Inferior parietal cortex (tissue), 1 donor: ENCODE results near the gene ATP6V1F.

ENCODE experiments used
- DNase-seq: peaks from one replicate; pipeline ENCODE4 v3.0.0-alpha.2; 2016; ENCODE audit errors: extremely low spot score

The ATP6V1F gene, protein sequence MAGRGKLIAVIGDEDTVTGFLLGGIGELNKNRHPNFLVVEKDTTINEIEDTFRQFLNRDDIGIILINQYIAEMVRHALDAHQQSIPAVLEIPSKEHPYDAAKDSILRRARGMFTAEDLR

DNA sequence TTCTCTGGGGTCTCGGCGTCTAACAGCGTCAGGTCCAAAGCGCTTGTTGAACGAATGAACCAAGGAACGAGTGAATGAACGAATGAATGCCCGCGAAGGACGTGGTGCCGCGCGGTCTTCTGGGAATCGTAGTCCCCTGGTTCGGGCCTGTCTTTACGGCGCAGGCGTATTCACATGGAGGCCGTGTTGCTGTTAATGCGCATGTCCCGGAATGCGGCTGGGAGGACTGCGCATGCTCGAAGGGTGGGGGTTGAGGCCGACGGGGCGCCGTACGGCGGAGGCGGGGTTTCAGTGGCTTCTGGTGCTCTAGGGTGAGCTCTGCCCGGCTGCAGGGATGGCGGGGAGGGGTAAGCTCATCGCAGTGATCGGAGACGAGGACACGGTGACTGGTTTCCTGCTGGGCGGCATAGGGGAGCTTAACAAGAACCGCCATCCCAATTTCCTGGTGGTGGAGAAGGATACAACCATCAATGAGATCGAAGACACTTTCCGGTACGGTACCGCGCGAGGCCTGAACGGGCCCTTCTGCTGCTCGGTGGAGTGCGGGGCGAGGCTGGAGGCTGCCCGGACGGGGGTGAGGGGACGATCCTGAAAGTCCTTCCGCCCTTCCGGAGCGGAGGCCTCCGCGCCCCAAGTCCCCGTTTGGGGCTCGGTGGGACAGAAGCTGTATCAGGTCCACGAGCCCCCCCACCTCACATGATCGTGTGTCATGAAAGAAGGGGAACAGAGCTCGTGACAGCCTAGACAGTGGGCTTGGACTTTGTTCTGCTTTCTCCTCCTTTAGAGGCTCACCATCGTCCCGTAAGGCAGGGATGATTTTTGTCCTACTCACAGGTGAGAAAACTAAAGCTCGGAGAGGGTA lies at the start of gene ATP6V1F:
TSS of gene ATP6V1F (plus strand) at position 286 of the 862 bp plus-strand sequence. CDS start at position 335, 49 bp downstream.
- peak; percentile 98 for DNase-seq

DNA sequence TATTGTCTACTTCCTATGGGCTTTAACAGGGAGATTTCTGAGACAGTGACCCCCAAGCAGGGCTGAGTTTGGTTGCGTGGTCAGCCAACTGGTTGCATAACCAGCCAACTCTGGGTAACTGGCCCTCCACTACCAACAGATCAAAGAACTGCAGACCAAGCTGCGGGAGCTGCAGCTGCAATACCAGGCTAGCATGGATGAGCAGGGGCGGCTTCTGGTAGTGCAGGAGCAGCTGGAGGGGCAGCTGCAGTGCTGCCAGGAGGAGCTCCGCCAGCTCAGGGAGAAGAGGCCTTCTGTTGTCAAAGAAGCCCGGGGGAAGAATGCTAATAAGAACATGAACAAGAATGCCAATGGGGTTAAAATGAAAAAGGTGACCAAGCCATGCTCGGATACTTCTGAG lies 48.2 kb upstream of the ATP6V1F start:
- DNase-seq, result no peak

DNA sequence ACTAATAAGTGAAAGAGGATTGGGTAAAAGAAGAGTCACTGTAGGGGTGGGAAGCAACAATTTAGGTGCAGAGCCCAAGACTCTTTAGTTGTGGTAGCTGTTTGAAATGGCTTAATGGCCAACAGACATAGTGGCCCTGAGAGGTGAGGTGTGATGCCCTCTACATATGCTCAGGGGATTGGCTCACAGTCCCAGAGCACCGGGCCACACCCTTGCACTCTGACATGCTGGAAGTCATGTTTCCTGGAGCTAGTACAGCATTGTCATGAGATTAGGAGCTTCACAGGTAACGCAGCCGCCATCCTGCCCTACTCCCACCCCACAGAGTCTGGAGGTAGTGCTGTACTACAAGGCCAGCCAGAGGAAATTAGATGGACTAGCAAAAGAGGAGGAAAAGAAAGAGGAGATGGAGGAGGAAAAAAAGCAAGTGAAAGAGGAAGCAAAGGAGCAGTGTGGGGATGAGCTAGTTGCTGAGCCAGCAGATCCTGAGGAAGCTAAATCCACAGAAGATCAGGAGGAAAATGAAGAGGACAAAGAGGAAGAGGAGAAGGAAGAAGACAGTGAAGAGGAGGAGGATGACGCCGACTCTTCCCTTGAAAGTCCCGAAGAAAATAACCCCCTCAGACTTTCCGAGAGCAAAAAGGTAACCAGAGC lies 47.2 kb upstream of the ATP6V1F start:
- DNase-seq, result no peak

DNA sequence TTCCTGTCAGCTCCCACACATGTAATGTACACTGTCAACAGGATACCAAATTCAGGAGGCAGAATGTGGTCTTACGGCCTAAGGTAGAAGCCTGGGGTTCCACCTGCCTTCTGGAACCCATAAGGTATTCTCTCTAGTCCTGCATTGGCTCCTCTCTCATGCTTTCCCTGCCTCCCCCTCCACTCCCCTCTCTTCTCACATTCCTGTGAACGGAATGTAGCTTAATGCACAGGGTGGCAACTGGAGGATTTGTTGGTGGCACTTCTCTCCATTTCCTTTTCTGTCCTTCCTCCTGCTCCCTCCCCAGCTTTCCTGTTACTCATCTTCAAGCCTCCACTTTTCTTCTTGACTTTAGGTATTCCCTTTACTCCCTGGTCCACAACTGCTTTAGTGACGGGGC lies 44.0 kb upstream of the ATP6V1F start:
- no peak for DNase-seq

DNA sequence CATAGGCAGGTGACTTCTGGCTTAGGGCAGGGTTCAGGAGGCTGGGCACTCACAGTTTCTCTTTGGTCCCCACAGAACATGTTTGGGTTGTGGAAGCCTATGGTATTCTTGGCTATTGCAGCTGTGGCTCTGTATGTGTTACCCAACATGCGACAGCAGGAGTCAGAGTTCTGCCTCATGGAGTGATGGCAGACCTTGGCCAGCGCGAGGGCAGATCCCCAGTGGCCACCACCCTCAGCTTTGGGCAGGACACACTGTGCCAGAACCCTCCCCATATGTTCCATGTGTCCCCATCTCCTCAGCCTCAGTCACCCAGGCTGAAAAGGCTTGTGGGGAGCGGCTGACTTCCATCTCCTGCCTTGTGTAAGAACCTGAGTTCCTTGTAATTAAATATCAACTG lies 40.9 kb upstream of the ATP6V1F start:
- no peak for DNase-seq

DNA sequence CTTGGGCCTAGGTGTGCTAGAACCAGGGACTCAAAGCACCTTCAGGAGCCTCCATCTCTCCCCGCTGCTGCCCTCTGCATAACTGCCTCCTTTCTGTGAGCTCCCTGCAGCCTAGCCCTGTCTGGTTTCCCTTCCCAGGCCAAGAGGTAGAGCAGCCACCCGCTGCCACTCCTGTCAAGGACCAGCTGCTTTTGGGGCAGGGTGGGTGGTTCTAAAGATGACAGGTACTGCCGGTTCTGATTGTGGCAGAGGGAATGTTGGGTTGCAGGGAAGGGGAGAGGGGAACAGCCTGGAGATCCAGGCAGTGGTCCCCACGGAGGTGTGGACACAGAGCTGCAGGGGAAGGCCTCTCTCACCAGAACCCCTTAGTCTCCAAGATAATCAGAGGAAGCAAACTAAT lies 36.1 kb upstream of the ATP6V1F start:
- no peak for DNase-seq

DNA sequence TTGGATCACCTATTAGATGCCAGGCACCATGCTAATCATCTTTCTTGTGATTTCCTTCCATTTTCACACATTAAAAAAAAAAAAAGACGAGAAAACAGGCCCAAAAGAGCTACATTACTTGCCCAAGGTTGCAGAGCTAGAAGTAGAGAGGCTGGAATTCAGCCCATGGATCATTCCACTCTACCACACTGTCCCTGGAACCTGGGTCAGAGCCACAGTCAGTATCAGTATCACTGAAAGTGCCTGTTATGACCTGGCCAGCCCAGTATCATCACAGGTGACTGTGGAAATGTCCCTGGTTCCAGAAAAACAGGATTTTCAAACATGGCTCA lies 35.8 kb upstream of the ATP6V1F start:
- DNase-seq, result no peak

DNA sequence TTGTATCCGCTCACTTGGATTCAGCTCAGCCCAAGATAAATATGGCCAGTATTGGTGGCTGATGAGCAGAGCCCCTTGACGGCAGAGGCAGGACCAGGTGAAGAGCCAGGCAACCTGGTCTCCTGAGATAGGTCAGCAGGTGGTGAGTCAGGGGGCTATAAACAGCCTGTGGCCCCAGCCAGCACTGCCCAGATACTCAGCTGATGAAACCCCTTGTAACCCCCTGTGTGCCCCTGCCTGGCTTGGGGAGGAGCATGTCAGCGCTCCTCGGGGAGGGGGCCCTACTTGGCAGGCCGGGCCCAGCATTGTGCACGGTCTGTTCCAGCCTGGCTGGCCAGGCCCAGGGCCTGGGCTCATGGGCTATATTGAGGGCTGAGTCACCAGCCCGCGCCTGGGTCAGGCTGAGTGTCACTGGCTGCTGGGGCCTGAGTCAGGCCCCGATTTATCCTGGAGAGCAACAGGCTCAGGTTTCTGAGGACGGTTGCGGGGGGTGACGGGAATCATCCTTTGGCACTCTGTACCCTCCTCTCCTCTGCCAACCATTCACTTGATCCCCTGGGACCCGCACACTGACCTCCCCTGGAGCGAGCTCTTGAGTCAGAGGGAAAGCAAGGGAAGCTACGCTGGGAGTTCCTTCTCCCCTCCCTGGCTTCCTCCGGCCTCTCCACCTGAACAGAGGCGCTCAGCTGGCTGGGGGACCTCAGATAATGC lies 35.3 kb upstream of the ATP6V1F start:
- DNase-seq, result no peak

DNA sequence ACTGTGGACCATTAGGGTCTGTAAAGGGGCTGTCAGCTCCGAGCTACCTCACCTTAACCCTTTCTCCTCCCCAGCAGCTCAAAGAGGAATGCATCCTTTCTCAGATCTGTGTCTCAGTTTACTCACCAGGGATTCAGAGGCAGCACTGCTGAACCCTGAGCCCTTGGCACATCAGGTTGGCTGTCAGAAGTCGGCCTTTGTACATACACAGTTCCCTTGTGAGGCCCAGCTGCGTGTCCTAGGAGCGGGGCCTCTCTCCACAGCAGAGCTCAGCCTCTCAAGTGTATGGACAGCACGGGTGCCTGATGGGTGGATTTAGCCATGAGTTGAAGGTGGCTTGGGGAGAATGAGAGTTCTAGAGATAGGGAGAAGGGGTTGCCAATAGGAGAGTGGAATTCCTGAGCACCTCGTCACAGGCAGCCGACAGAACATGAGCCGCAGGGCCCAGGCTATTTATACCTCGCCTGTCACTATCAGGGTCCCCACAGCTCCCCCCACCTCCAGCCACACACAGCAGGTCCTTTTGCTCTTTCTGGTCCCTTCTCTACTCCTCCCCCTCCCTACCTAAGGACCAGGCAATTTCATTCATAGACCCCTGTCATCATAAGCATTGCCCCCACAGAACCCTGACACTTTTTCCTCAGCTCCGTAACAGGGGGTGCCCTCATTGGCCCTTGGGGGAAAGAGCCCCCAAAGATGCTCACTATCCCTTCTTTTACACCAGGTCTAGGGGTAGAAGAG lies 34.5 kb upstream of the ATP6V1F start:
- no peak for DNase-seq

DNA sequence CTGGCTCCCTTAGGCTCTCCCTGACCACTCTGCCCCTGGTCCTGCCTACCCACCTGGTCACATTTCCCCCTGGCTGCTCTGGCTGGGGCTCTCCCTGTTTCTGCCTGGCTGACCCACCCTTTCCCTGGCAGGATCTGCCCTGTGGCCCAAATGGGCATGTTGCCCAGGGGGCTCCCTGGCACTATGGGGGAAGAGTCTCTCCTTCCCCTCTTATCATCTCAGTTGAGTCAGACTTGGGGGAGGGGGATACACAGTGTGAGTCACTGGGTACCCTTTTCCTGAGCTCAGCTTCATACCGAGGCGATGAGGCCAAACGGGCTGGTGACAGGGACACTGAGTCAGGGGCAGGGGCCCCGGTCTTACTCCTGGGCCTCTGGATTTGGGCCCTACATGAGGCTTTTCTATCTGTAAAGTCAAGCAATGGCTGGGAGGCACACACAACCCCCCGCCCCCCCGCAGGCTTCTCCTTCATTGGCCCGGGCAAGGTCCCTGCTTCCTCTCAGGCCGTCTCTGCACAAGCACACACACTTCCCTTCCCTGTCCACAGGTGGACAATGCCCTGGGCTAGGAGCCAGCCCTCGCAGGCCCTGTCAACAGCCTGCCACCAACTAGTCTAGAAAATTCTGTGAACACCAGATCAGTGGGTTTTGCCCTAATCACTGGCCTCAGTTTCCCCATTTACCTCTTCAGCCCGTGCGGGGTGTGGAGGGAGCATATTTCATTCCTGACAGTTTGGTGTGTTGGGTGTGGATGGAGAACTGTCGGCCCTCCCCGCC lies 33.1 kb upstream of the ATP6V1F start:
- no peak for DNase-seq

DNA sequence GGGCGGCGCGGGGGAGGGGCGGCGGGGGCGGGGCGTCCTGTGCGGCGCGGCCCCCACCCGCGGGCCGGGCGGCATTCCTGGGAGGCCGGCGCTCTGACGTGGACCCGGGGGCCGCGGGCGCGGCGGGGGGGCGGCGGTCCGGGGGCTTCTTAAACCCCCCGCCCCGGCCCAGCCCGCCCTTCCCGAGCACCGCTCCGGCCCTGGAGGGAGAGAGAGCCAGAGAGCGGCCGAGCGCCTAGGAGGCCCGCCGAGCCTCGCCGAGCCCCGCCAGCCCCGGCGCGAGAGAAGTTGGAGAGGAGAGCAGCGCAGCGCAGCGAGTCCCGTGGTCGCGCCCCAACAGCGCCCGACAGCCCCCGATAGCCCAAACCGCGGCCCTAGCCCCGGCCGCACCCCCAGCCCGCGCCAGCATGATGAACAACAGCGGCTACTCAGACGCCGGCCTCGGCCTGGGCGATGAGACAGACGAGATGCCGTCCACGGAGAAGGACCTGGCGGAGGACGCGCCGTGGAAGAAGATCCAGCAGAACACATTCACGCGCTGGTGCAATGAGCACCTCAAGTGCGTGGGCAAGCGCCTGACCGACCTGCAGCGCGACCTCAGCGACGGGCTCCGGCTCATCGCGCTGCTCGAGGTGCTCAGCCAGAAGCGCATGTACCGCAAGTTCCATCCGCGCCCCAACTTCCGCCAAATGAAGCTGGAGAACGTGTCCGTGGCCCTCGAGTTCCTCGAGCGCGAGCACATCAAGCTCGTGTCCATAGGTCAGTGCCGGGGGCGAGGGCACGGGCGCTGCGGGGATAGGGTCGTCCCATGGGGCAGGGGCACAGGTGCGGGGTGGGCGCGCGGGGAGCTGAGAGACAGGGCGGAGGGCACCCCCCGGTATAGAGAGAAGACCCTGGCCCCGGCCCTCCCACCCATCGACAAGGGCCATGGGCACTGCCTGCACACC lies 32.2 kb upstream of the ATP6V1F start, which contains the start of gene FLNC:
TSS of gene FLNC (plus strand) at position 176 of the 947 bp plus-strand sequence. CDS start at position 408, 232 bp downstream.
- DNase-seq, result no peak

DNA sequence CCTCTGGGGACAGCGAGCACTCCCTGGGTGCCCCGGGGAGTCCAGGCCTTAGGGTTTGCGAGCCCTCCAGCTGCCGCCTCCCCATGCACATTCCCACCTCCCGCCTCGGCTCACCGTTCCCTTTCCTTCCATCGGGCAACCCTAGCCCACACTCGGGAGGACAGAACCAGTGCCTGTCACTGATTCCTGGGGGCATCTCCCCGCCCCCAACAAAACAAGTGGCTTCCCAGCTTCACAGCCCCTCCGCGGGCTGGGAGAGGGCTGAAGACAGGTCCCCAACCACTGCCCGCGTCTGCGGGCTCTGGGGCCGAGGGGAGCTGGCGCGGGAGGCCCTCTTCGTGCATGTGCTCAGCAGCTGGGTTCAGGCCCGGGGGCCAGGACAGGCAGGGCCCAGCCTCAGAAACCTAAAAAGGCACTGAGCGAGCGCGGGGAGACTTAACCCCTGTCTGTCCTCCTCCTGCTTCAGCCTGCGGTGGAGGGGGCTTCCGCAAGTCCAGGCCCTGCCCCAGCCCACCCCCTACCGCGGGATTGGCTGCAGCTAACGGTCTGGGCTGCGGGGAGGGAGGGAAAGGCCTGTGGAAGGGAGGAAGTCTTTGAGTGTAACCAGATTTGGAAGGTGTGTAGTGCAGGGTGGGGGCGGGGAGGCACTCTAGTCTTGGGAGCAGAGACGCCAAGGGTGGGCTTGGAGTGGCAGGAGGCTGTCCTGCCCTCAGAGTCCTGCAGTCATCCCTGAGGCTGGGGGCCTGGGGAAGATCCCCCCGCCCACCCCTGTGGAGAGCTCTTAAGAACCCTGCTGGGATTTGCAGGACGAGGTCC lies 31.3 kb upstream of the ATP6V1F start:
- no peak for DNase-seq

DNA sequence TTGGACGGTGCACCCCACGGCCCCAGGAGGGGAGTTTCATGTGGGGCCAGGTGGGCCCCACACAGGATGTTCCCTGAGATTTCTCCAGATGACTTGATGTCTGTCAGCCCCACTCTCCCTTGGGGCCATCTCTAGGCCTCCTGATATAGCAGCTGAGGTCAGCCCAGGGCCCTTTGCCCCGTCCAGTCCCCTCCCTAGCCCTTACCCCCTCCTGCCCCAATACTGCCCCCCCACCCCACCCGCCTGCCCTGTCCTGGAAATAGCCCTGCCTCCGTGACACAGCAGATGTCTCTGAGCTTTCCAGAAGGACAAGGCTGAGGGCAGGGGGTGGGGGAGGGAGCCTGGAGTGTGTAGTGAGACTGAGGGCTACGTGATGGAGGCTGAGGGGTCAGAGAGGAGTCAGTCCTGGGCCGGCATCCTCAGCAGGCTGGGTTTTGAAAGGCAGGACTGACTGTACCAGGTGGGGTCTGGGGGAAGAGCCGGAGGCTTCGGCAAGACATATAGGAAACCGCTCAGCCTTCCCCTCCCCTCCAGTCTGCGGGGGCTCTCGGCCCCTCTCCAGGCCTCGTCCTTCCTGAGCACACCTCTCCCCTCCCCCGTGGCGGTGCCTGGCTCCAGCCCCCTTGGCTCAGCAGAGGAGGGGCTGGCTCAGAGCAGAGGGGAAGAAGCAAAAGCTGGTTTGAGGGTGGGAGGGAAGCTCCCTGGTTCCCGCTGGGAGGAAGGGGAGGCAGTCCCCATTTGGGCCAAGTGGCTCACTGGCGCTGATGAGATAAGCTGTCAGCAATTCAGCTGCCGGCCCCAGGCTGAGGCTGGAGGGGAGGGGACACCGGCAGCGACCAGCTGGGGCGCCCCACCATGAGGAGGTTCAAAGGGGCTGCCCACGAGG lies 30.4 kb upstream of the ATP6V1F start:
- no peak for DNase-seq

DNA sequence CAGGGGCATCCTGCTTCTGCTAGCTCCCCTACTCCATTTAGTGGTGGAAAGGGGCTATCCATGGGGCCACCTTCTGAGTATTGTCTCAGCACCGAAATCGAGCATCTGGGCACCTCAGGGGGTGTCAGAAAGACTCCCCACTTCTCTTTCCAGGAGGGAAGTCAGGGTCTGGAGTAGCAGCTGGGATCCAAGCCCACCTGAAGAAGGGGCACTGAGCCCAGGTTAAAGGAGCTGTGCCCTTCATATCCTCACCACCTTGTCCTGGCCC lies 29.8 kb upstream of the ATP6V1F start:
- no peak for DNase-seq

DNA sequence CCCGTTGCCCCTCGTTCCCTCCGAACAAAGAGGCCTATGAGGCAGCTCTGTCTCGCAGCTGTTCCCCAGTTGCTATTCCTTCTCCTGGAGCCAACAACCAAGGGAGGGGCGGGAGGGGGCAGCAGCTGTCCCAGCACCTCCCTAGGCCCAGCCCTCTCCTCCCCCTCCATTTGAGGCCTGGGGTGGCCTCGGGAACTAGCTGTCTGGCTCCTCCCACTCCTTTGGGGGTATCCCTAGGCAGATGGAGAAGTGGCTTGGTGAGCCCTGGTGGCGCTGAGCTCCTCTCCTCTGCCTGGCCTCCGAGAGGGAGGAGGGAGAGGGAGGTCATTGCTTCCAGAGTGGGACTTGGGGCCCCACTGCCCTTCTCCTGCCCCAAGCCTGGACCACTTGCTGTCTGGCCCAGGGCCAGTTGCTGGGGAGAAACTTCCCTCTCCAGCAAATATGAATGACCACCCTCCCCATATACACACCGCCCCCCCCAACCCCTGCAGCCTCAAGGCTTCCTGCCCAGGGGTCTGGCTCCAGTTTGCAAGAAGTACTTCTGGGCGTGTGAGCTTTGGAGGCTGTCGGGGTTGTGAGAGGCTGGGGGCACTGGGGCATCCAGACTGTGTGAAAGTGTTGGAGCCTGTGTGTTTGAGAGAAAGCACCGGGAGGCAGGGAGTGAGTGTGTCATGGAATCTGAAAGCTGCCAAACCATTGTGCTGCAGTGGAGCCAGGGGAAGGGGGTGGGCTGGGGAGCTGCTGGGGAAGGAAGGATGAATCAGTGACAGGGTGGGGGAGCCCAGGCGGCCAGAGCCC lies 29.3 kb upstream of the ATP6V1F start:
- DNase-seq, result peak; percentile 71

DNA sequence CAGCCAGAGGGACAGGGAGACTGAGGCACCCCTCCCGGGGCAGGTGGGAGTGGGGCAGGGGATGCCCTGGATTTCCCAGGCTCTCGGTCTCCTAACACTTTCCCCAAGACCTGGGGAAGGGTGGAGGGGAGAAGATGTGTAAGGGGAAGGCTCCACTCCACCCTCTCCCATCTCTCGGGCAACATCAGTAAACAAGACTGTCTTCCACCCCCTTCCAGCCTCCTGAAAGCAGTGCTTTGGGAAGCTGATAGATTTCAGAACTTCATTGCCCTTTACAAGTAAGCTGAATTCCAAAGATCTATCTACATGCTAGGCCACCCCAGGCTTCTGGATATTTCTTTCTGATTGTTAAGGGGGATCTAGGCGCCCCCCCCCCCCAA lies 28.7 kb upstream of the ATP6V1F start:
- DNase-seq, result no peak

DNA sequence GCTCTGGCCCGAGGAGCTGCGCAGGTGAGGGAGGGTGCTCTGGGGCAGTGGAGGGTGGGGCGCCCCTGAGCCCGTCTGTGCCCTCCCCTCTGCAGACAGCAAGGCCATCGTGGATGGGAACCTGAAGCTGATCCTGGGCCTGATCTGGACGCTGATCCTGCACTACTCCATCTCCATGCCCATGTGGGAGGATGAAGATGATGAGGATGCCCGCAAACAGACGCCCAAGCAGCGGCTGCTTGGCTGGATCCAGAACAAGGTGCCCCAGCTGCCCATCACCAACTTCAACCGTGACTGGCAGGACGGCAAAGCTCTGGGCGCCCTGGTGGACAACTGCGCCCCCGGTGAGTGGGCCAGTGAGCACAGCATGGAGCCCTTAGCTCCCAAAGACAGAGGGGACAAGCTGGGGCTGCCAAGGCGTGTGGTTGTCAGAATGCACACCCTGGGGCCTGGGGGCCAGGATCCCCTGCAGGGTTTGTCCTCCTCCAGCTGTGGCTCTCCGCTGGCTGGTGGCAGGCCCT lies 27.4 kb upstream of the ATP6V1F start:
- no peak for DNase-seq
